H1 (cell line): ENCODE results near the gene LUZP1. TPM values are rescaled to one million over a fixed set of nuclear protein-coding genes. Genes with fewer than 3 reads are reported as not detected.

ENCODE experiments used
- CTCF ChIA-PET: fragments of 300-600 bp; sonication (Branson Sonifier 250); formaldehyde crosslinking; loops from one replicate; lab custom pipeline; 2021; ENCODE audit not compliant: partially characterized antibody; lab: Charles Lee
- POLR2A ChIA-PET: fragments of 300-600 bp; sonication (Branson Sonifier 250); formaldehyde crosslinking; loops from one replicate; lab custom pipeline; 2021; ENCODE audit warnings: inconsistent platforms; ENCODE audit not compliant: partially characterized antibody; lab: Charles Lee
- DNase-seq, 2 experiments: peaks; one replicate each; pipeline versions ENCODE4 v3.0.0 to v3.0.0-alpha.2; 2010 to 2022; ENCODE audit warnings: low spot score in 2 of 2, low read depth in 1 of 2, mixed read lengths in 1 of 2
- FAIRE-seq: peaks from 2 replicates; lab custom pipeline; 2011; peaks lifted over from hg19 to GRCh38; lab: Jason Lieb, UNC
- H2AFZ ChIP-seq: 2 replicates; pipeline ENCODE4 v1.8.1; 2012; ENCODE audit warnings: low read length, inconsistent platforms
- H2AK5ac ChIP-seq: 2 replicates; pipeline ENCODE4 v1.6.1; 2013; ENCODE audit warnings: low read depth, low read length
- H2BK120ac ChIP-seq: replicated peaks from 2 replicates; pipeline ENCODE3; 2013; ENCODE audit warnings: low read depth, low read length, inconsistent platforms
- H2BK12ac ChIP-seq: 2 replicates; pipeline ENCODE4 v1.6.1; 2013; ENCODE audit warnings: low read depth, low read length
- H2BK15ac ChIP-seq: 2 replicates; pipeline ENCODE4 v1.6.1; 2013; ENCODE audit warnings: low read length
- H2BK20ac ChIP-seq: 2 replicates; pipeline ENCODE4 v1.6.1; 2013; ENCODE audit warnings: low read length
- H2BK5ac ChIP-seq: 2 replicates; pipeline ENCODE4 v1.6.1; 2013; ENCODE audit warnings: low read depth, low read length
- H3K14ac ChIP-seq: 2 replicates; pipeline ENCODE4 v1.6.1; 2013; ENCODE audit warnings: inconsistent platforms; ENCODE audit not compliant: insufficient read length
- H3K18ac ChIP-seq: 2 replicates; pipeline ENCODE4 v1.6.1; 2013; ENCODE audit warnings: low read length; ENCODE audit errors: extremely low read depth
- H3K23ac ChIP-seq: 2 replicates; pipeline ENCODE4 v1.6.1; 2013; ENCODE audit warnings: inconsistent platforms; ENCODE audit not compliant: insufficient read length
- H3K23me2 ChIP-seq: 2 replicates; pipeline ENCODE4 v1.6.1; 2013; ENCODE audit warnings: low read depth, low read length
- H3K27ac ChIP-seq: 2 replicates; pipeline ENCODE4 v1.6.1; 2011; ENCODE audit warnings: low read depth, low read length, inconsistent platforms
- H3K27me3 ChIP-seq, 4 experiments: replicated peaks in 1 of 4; 1 replicate in 1 of 4; 2 replicates in 3 of 4; pipeline versions ENCODE4 v1.6.1 to v1.8.1; 2011 to 2013; ENCODE audit warnings: low read length in 3 of 4, mild to moderate bottlenecking in 3 of 4, inconsistent platforms in 2 of 4, mixed read lengths in 2 of 4, moderate library complexity in 1 of 4; ENCODE audit not compliant: control insufficient read depth in 3 of 4, insufficient read depth in 3 of 4; ENCODE audit errors: extremely low read depth in 1 of 4
- H3K36me3 ChIP-seq, 4 experiments: 2 replicates each; pipeline versions ENCODE4 v1.6.1 to v1.8.1; 2011 to 2013; ENCODE audit warnings: mild to moderate bottlenecking in 4 of 4, low read length in 3 of 4, moderate library complexity in 2 of 4, control low read depth in 1 of 4, inconsistent platforms in 1 of 4; ENCODE audit not compliant: insufficient read depth in 4 of 4, control insufficient read depth in 2 of 4
- H3K4ac ChIP-seq: replicated peaks from 2 replicates; pipeline ENCODE3; 2013; ENCODE audit warnings: low read length, low read depth, mixed read lengths, inconsistent platforms; ENCODE audit not compliant: insufficient read length
- H3K4me1 ChIP-seq, 4 experiments: replicated peaks in 1 of 4; 1 replicate in 1 of 4; 2 replicates in 3 of 4; pipeline versions ENCODE4 v1.6.1 to v1.8.1; 2011 to 2013; ENCODE audit warnings: low read length in 3 of 4, inconsistent platforms in 2 of 4, mixed read lengths in 1 of 4; ENCODE audit not compliant: insufficient read depth in 4 of 4, control insufficient read depth in 3 of 4
- H3K4me2 ChIP-seq, 2 experiments: 2 replicates each; pipeline versions ENCODE4 v1.6.1 to v1.8.1; 2011 to 2013; ENCODE audit warnings: low read depth in 2 of 2, low read length in 2 of 2, control low read depth in 1 of 2, inconsistent platforms in 1 of 2, mild to moderate bottlenecking in 1 of 2; ENCODE audit not compliant: insufficient read depth in 1 of 2
- H3K4me3 ChIP-seq, 4 experiments: fragments of 200-600, 300-600 bp in 1 of 4; sonication (generic), shearing (Covaris generic), sonication (Bioruptor Twin) in 1 of 4; 2 replicates each; pipeline versions ENCODE4 v1.5.1 to v1.8.1; 2011 to 2016; ENCODE audit warnings: low read length in 4 of 4, low read depth in 3 of 4, control low read depth in 2 of 4, inconsistent platforms in 2 of 4, mild to moderate bottlenecking in 2 of 4, mixed read lengths in 1 of 4, moderate library complexity in 1 of 4; ENCODE audit not compliant: insufficient read depth in 2 of 4; ENCODE audit errors: extremely low read depth in 1 of 4
- H3K56ac ChIP-seq: replicated peaks from 2 replicates; pipeline ENCODE3; 2013; ENCODE audit warnings: low read depth, mild to moderate bottlenecking, mixed read lengths, low read length, inconsistent platforms; ENCODE audit not compliant: insufficient read length
- H3K79me1 ChIP-seq: 2 replicates; pipeline ENCODE4 v1.6.1; 2013; ENCODE audit warnings: low read depth, low read length, control low read depth
- H3K79me2 ChIP-seq, 2 experiments: 2 replicates each; pipeline versions ENCODE4 v1.6.1 to v1.8.1; 2012 to 2013; ENCODE audit warnings: low read length in 2 of 2, mild to moderate bottlenecking in 2 of 2, inconsistent platforms in 1 of 2; ENCODE audit not compliant: insufficient read depth in 2 of 2, control insufficient read depth in 1 of 2
- H3K9ac ChIP-seq, 4 experiments: replicated peaks in 1 of 4; 1 replicate in 1 of 4; 2 replicates in 3 of 4; pipeline versions ENCODE4 v1.6.1 to v1.8.1; 2011 to 2013; ENCODE audit warnings: low read depth in 3 of 4, low read length in 3 of 4, control low read depth in 2 of 4, mild to moderate bottlenecking in 2 of 4, moderate library complexity in 2 of 4, inconsistent platforms in 1 of 4; ENCODE audit errors: extremely low read depth in 1 of 4
- H3K9me3 ChIP-seq, 2 experiments: 2 replicates each; pipeline versions ENCODE4 v1.6.1 to v1.8.1; 2012 to 2013; ENCODE audit warnings: mild to moderate bottlenecking in 2 of 2, moderate library complexity in 2 of 2, control low read depth in 1 of 2, inconsistent platforms in 1 of 2, low read depth in 1 of 2, low read length in 1 of 2, mixed read lengths in 1 of 2; ENCODE audit not compliant: insufficient read depth in 2 of 2
- H4K20me1 ChIP-seq, 2 experiments: replicated peaks in 1 of 2; 2 replicates each; pipeline versions ENCODE3 to v1.8.1; 2011 to 2013; ENCODE audit warnings: inconsistent platforms in 2 of 2, low read length in 2 of 2, mild to moderate bottlenecking in 1 of 2; ENCODE audit not compliant: insufficient read depth in 2 of 2, control insufficient read depth in 1 of 2
- H4K5ac ChIP-seq: 2 replicates; pipeline ENCODE4 v1.6.1; 2013; ENCODE audit warnings: low read length, low read depth, mixed read lengths, inconsistent platforms; ENCODE audit not compliant: insufficient read length
- H4K8ac ChIP-seq: 2 replicates; pipeline ENCODE4 v1.8.0; 2013; ENCODE audit warnings: mild to moderate bottlenecking, moderate library complexity, low read length, inconsistent platforms; ENCODE audit not compliant: insufficient read depth; ENCODE audit errors: extremely low read depth
- H4K91ac ChIP-seq: replicated peaks from 2 replicates; pipeline ENCODE3; 2013; ENCODE audit warnings: low read length, mixed read lengths, inconsistent platforms; ENCODE audit not compliant: insufficient read length
- BCL11A ChIP-seq, 2 experiments: IDR thresholded peaks; one replicate each; pipeline ENCODE4 v1.6.1; 2011; ENCODE audit warnings: low read depth in 2 of 2, low read length in 2 of 2, mild to moderate bottlenecking in 2 of 2
- CBX8 ChIP-seq: fragments of 300-800, 300-1000 bp; sonication (generic); IDR thresholded peaks from 2 replicates; pipeline ENCODE4 v1.7.1; 2016; ENCODE audit warnings: low read depth, low read length, borderline replicate concordance
- EGR1 ChIP-seq: IDR thresholded peaks from 2 replicates; pipeline ENCODE4 v1.6.1; 2011; ENCODE audit warnings: low read depth, low read length, borderline replicate concordance
- EZH2 ChIP-seq: fragments of 200-600 bp; sonication (generic); IDR thresholded peaks from 2 replicates; pipeline ENCODE4 v1.7.1; 2012; ENCODE audit warnings: low read depth, mild to moderate bottlenecking, moderate library complexity, low read length, inconsistent platforms; ENCODE audit not compliant: severe bottlenecking
- JUN ChIP-seq: IDR thresholded peaks from 2 replicates; pipeline ENCODE4 v1.6.1; 2011; ENCODE audit warnings: low read depth, mild to moderate bottlenecking, improper control_type of control experiment, low read length
- KDM4A ChIP-seq: IDR thresholded peaks from one replicate; pipeline ENCODE4 v1.7.1; 2012; ENCODE audit warnings: low read depth, mild to moderate bottlenecking, moderate library complexity, low read length, inconsistent platforms; ENCODE audit not compliant: severe bottlenecking
- YY1 ChIP-seq: IDR thresholded peaks from 2 replicates; pipeline ENCODE4 v1.6.1; 2011; ENCODE audit warnings: low read depth, mild to moderate bottlenecking, low read length
- WGBS, 2 experiments: shearing (Covaris generic) in 1 of 2; methylation state at CpG; one replicate each; pipeline versions ENCODE4 v1.1.6 to v1.1.7; 2013 to 2015; ENCODE audit warnings: low lambda C conversion rate in 2 of 2, mixed read lengths in 2 of 2, inconsistent platforms in 1 of 2, low coverage in 1 of 2, missing lambda C conversion rate in 1 of 2; ENCODE audit not compliant: insufficient replicate concordance in 2 of 2, insufficient coverage in 1 of 2, insufficient read length in 1 of 2; ENCODE audit errors: extremely low coverage in 1 of 2, missing lambda C conversion rate in 1 of 2; 5-methylcytosine and 5-hydroxymethylcytosine counted together
- polyA plus RNA-seq, 7 experiments: library from polyadenylated mRNA; depleted of rRNA in 3 of 7; stranded (reverse) in 5 of 7; unstranded in 2 of 7; fragments of >200 nt in 5 of 7; fragments of 200-250 nt in 2 of 7; gene quantifications; 1 replicate in 5 of 7; 2 replicates in 1 of 7; 4 replicates in 1 of 7; pipeline versions ENCODE4 v1.2.1 to v1.2.3, GENCODE V29; 2011 to 2013; ENCODE audit warnings: missing spikeins in 2 of 7, mixed read lengths in 2 of 7
- total RNA-seq: library from RNA; stranded (reverse); fragmentation: NEBNext Ultra II Directional; extraction: Animal tissue kit (Norgen Biotek cat#: 25700); gene quantifications from 2 replicates; pipeline ENCODE4 v1.2.1, GENCODE V29; 2021

LUZP1 gene
- total and polyA plus RNA-seq, 2 of the 8 experiments (the other 6 are each of a cell fraction or from before 2014, with no cell fraction given), result 14.0 to 60.5 TPM

DNA sequence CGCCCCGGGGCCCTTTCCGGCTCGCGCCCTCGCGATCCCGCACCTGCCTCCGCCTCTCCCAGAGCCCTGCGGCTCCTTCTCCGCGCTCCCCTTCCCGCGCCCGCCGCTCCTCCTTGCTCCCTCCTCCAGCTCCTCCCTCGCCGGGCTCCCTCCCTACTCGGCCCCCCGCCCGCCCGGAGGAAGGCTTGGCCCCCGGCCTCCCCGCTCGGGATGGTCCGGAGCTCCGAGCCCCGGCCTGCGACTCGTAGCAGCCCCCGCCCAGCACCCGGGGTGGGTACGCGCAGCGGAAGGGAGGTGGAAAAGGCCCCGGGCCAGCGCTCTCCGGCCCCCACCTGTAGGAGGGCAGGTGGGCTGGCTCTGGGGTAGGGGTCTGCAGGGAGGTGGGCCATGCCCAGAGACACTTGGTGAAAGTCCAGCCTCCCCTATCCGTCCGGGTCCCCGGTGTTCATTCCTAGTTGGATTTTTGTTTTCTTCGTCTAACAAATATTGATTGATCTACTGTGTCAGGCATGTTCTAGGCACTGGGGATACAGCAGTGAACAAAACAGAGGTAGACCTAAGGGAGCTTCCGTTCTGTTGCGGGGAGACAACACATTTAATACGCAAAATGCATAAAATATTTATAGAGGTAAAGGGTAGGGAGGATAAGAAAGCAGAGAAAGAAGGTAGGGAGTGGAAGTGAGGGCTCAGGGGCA, 48.9 kb upstream of the LUZP1 start, which contains the start of gene HTR1D:
TSS of gene HTR1D (minus strand) at position 82 of the 695 bp plus-strand sequence. CDS start 23,283 bp downstream, outside the sequence.
- Histone ChIP-seq H3K23me2 (peaks cover 6% of the 10 kb centered on the region; the same call in 1 of the 2 replicates), H4K8ac (no peak within 1 kb of the TSS; the same call in 1 of the 2 replicates), H3K56ac (peak within 1 kb of the TSS; percentile 67), H2BK5ac (no peak within 1 kb of the TSS), H2BK12ac (peak within 1 kb of the TSS; percentile 27; the same call in 1 of the 2 replicates), H2BK120ac (no peak within 1 kb of the TSS), H3K27me3 (peaks cover 0 to 4% (median 1%) of the 10 kb centered on the region in 4 experiments; a peak in 4 of 7 replicates), H3K79me1 (peaks cover 3% of the 10 kb centered on the region; the same call in 1 of the 2 replicates), H4K5ac (no peak within 1 kb of the TSS), H4K91ac (peak within 1 kb of the TSS; percentile 40), H3K4me1 (peaks cover 6 to 11% (median 9%) of the 10 kb centered on the region in 4 experiments), H2AFZ (peak within 1 kb of the TSS; percentile 27; the same call in 1 of the 2 replicates), H3K79me2 (peaks cover 0 to 2% of the 10 kb centered on the region in 2 experiments; a peak in 1 of 4 replicates), H3K4ac (no peak within 1 kb of the TSS), H3K18ac (peak within 1 kb of the TSS; percentile 83), H2AK5ac (no peak within 1 kb of the TSS), H3K23ac (no peak within 1 kb of the TSS), H3K4me2 (peak within 1 kb of the TSS; percentile 64 to 80), H3K36me3 (no peaks in the 10 kb centered on the region), H3K9me3 (no peaks in the 10 kb centered on the region), H2BK20ac (0 out of 2 replicates have a peak within 1 kb of the TSS, but pooled peaks have one; percentile 55), H3K27ac (no peak within 1 kb of the TSS), H3K14ac (no peak within 1 kb of the TSS), H2BK15ac (no peak within 1 kb of the TSS), H4K20me1 (peaks cover 0 to 3% of the 10 kb centered on the region in 2 experiments), H3K4me3 (peak within 1 kb of the TSS; percentile 65 to 76 (median 70)), H3K9ac (peak within 1 kb of the TSS in 3 of 4 experiments; percentile 8 to 26 (median 12); a peak in 3 of 7 replicates)
- TF ChIP-seq KDM4A (peak; percentile 74), EGR1 (peak; percentile 59), CBX8 (no peak), YY1 (0 out of 2 replicates have a peak, but pooled peaks have one; percentile 20), EZH2 (no peak), BCL11A (IDR thresholded peaks at IDR 0.05; ENCODE audit: low read depth in 2 of 2, low read length in 2 of 2) (no peak), JUN (no peak)
- POLR2A ChIA-PET, result interaction anchor here (1.4 to 1.6 kb wide), 2 partner anchors 45 to 47 kb away, joined by 4 to 5 read pairs; no protein-coding TSS in a partner anchor
- WGBS, 2 experiments, result 4% methylated on average over 14 of the region's 45 CpGs; no CpG with 5 or more reads in 1 of the 2 experiments
- DNase-seq (peak in 1 of 2 experiments; percentile 90), FAIRE-seq (no peak)
- CTCF ChIA-PET, result interaction anchor here (0.6 to 1.5 kb wide), 16 partner anchors 10 to 1037 kb away, joined by 3 to 10 read pairs (median 4); no protein-coding TSS in a partner anchor
